GM15510 (cell line): Measurements from ENCODE around the gene S100A7A.

ENCODE experiments used
- POLR2A ChIP-seq: IDR thresholded peaks from 3 replicates; pipeline ENCODE4 v1.6.1; 2011; ENCODE audit warnings: borderline replicate concordance; ENCODE audit not compliant: insufficient read length; ENCODE audit errors: extremely low read depth

Gene S100A7A

DNA sequence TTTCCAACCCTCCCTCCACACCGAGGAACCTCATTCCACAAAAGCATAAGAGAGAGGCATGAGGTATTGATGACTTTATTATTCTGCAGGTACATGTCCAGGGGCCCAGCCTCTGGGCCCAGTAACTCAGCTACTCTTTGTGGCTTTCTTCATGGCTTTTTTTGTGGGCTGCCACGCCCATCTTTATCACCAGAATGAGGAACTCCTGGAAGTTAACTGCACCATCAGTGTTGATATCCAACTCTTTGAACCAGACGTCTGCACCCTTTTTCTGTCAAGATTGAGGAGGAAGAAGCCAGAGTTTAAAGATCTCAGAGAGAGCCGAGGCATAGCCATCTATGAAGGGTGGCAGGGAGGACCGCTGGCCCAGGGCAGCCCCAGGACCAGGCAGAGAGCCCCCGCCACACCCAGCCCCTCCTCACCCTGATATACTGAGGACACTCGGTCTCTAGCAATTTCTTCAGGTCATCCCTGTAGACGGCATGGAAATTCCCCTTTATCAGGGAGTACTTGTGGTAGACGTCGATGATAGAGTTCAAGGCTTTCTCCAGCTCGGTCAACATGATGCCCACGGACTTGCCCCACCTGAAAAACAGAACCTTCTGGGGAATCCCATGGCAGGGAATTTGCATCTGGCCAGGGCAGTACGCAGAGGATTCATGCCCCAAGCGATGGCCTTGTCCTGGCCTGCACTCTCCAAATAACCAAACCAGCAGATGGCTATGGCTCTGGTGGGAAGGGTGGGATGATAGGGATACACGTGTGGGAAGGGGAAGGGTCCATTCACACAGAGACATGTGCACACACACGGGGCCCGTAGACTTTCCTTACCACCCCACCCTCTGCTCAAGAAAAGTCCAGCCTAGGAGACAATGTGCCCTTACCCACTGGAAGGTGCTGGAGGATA is 26.1 kb upstream of the S100A7A start:
- TF ChIP-seq POLR2A: no peak

DNA sequence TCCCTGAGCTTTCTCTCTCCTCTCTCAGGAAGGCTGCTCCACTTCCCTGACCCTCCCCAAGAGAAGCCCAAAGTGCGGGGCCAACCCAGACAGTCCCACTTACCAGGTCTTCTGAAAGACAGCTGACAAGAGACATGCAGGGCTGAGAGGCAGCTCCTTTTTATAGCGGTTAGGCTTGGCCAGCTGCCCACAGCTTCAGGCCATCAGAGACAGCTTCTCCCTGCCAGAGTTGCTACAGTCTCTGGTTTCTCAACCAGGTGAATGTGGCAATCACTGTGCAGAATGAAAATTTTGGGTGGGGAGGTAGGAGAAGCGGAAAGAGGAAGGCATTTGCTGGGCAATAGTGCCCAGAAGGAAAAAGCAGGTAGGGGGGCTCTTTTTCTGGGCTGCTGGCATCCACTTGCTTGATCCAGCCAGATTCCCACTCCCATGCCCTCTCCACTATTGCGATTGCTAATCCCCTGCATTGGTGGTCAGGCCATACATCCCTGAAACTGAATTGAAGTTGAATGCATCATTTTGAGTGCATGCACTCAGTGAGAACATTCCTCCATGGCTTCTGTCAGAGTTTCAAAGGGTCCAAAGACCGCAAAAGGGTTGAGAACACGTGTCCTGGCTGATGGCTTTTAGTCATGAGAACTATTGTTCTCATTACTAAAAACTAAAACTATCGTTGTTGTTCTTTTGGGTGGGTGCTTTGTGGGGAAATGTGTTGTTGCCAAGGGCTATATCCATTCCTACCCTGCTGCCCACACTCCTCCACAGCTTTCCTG is 25.2 kb upstream of the S100A7A start, which contains the start of gene S100A8:
S100A8 (minus strand) TSS at position 136 of the 773 bp plus-strand sequence. CDS start 538 bp downstream, outside the sequence.
- no peak for TF ChIP-seq POLR2A

DNA sequence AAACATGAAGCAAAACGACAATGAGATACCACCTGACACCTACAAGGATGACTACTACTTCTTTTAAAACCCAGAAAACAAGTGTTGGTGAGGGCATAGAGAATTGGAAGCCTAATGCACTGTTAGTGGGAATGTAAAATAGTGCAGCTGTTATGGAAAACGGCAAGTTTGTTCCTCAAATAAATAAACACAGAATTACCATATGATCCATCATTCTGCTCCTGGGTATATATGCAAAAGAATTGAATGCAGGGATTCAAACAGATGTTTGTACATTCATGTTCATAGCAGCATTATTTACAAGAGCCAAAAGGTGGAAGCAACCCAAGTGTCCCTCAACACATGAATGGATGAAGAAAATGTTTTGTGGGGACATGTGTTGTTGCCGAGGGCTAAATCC is 24.1 kb upstream of the S100A7A start:
- TF ChIP-seq POLR2A: no peak

DNA sequence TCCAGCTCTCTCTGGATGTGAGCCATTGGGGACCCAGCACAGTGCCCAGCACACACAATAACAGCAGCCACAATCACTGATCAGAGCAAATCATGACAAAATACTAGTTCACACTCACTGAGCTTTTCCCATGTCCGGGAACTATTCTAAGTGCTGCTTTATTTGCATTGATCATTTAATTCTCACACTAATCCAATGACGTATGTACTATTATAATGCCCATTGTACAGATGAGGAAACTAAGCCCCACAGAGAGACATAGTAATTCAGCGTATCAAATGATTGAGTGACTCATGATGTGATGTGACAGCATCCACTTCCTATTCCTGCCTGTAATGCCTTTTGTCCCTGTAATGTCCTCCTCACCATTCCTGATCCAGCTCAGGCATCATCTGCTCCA is 23.5 kb upstream of the S100A7A start:
- TF ChIP-seq POLR2A: no peak

DNA sequence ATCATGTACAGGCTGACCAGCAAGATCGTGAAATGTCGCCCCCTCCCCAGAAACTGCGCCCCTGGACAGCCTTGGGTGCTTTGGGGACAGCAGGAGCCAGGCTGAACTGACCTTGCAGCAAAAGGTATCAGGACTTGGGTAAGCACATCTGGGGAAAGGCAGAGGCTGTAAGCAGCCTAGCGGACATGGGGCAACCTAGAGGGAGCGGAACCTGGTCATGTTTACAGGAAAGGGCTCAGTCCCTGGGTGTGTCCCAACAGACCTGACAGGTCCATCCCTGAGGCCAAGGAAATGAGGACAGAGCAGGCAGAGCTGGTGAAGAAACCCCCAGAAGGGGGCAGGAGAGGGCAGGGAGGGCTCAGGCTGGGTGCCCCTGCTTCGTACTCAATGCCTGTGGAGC is 22.4 kb upstream of the S100A7A start:
- TF ChIP-seq POLR2A: no peak

DNA sequence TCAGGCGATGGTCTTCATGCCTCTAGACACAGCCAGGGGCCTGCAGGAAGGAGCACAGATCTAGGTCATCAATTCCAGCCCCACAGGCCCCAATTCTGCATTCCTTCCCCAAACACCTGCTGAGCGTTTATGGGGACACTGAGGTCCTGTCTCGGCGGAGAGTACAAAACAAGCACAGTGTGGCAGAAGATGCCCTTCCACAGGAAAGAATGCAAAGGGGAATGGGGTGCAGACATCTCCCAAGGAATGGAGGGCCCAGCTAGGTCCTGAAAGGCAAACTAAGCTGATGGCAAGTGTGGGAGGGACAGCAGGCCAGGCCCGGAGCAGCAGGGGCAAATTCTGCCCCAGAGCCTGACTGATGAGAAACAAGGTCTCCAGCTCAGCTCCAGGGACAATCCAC is 21.9 kb upstream of the S100A7A start:
- TF ChIP-seq POLR2A: no peak

DNA sequence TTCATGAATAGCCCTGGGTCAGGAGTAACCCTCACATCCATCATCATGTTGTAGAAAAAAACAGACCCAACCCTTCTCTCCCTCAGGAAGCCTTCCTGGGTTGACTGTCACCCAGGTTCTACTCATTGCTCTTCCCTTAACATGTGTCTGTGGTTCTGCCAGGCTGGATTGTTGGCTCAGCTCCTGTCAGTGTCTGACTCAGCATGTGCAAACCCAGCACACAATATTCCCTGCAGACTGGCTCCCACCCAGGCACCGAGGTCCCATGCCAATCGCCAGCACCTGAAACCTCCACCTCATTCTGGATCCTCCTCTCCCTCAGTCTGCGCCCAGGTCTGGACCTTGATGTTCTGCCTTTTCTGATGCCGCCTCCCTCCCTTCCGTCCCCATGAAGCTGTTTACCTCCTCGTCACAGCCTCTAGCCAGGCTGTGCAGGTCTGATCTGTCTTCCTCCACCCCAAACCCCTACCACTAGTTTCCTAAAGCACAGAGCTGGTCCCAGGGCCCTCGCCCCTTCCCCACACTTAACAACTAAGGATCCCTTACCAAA is 21.1 kb upstream of the S100A7A start:
- no peak for TF ChIP-seq POLR2A

DNA sequence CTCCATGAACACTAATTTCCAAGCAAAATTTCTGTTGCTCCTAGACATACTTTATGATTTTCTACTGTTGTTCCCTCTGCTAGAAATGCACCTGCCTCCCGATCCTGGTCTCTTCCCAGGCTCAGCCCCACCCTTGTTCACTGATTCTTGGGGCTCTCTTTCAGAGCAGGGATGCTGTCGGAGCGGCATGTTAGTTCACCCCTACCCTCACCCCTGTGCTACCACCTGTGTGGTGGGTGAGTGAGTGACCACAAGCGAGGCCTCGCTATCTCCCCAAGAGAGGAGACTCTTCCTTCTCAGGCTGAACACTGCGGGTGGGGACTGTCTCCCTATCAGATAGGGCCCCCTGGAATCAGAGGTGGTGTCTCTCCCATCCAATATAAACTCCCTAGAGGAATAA is 20.5 kb upstream of the S100A7A start:
- TF ChIP-seq POLR2A: no peak

DNA sequence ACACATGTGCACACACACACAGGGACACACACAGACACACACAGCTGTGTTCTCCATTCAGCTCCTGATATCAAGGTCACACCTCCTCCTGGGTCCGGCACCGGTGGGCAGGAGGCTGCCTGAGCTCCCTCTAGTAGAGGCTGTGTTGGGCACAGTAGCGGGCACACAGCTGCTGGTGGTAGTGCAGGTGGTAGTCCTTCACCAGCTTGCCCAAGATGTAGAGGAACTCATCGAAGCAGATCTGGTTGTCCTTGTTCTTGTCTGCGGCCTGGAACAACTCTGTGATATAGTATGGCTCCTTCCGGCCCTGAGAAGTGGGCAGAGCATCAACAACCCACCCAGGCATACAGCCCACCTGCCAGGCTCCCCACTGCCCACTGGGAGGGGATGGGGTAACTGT is 19.9 kb upstream of the S100A7A start:
- no peak for TF ChIP-seq POLR2A

DNA sequence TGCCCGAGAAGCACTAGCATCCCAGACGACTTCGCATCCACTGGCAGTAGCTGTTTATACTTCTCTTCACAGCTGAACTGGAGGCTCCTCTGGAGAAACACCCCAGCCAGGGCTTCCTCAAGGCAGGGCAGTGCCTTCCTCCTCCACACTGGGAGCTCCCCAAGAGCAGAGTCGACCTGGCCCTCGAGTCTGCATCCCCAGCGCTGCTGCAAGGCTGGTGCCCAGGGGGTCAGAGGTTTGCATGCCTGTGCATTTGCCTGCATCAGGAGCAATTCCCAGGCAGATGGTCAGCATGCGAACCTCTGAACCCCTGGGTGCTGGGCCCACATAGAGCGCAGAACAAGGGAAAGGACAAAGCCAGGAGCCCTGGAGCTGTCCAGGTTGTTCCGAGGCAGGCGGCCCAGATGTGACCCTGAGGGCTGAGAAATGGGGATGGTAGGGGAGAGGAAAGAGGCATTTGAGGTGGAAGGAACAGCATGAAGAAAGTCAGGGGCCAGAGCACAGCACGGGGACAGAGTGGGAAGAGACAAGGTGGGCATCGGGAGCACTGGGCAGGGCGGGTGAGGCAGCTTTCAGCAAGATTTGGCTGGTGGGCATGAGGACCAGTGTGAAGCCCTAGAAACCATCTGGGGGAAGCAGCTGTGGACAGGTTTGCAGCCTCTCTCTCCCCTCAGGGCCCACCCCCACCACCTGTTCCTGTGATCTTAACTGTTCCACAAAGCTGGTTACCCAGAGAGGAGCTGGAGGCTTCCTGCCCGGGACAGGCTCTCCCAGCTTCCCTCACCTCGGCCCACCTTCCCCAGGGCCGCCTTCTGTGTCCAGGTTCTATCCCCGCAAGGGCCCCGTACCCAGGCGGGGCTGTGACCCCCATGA is 19.0 kb upstream of the S100A7A start:
- TF ChIP-seq POLR2A: no peak

DNA sequence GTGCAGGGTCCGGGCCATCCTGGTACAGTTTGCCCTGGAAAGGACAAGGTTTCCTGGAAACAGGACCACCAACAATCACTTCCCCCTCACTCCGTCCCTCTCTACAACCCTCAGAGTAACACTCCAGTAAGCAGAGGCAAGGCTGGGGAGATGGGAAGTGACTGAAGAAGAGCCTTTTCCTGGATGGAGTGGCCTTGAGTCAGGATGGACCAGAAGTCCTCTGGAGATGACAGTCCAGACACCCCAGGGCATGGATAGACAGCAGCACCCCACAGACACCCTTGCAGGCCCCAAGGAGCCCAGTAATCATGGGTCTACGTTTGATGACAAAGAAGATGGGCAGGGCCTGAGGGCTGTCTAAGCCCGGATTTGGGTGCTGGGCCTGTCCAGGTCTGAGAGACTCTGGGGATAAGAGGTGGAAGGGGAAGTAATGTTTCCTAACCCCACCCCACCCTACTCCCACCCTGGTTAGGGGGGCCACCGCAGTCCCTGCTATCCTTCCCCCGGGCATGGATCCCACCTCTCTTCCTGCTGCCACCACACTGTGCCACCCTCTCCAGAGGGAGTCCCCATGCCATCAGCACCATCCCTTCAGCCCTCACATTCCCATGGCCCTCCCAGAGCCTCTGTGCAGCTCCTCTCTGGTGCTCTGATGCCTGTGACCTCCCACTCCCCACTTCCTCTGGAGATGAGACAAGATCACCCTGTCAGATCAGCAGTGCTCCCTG is 18.2 kb upstream of the S100A7A start:
- TF ChIP-seq POLR2A: no peak

DNA sequence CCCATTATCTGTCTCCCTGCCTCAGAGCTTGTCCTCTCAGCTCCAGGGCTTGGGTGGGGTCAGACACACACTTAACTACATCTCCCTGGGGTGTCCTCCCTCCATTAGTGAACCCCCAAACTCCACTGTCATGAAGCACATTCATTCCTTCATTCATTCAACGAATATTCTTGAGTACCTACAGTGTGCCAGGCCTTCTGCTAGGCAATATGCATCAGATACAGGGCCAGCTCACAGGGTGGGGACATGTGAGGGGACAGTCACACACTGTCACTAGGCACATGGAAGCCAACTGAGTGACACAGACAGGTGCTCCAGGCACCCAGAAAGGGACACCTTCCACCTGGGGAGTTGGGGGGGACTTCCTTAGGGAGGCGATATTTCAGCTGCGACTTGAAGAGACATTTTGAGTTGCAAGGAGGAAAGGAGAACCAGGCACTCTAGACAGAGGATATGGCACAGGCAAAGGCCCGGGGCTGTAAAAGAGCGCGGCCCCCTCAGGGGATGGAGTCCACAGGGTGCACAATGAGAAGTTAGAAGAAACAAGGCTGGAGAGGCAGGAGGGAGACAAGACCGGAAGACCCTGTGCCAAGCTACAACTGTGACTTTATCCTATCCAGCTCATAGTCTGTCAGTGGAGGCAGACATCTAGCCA is 16.8 kb upstream of the S100A7A start:
- TF ChIP-seq POLR2A: no peak

DNA sequence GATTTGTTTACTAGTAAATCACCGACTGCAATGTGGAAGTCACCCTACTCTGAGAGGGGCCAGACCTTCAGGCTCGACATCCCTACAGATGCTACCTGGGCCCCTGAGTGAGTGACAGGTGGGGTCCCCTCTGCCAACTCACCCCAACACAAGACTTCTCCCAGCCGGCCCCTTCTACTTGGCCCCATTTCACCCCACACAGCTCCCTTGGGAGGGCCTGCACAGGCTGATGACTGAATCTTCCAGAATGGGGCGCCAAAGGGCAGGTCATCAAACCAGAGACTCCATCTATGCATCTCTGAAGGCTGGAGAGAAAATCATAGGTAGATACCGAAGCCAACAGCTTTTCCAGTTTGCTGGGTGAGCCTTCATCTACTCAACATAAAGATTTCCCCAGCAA is 16.1 kb upstream of the S100A7A start:
- no peak for TF ChIP-seq POLR2A
